Testis (tissue), 2 donors: ENCODE results near the gene PLAC8L1.

Experiments used
- CTCF ChIP-seq, 3 experiments: fragments of 450-650 bp in 2 of 3; fragments of 200-600 bp in 1 of 3; sonication (generic) in 1 of 3; IDR thresholded peaks; one replicate each; pipeline ENCODE4 v1.5.1; 2016 to 2019; ENCODE audit warnings: antibody characterized with exemption in 3 of 3, mild to moderate bottlenecking in 2 of 3, moderate library complexity in 1 of 3
- POLR2A ChIP-seq: fragments of 450-650 bp; IDR thresholded peaks from one replicate; pipeline ENCODE4 v1.6.1; 2017; ENCODE audit warnings: antibody characterized with exemption, mild to moderate bottlenecking, moderate library complexity

- TF ChIP-seq CTCF (IDR thresholded peaks at IDR 0.05) (no peak), POLR2A (no peak)
Measured at GRCh38 chr5:146124580-146124979, 19.2 kb upstream of the PLAC8L1 start.
